NCI-H226 (cell line): Measurements from ENCODE around the gene SURF1.

Experiments
- DNase-seq: peaks from one replicate; pipeline ENCODE4 v3.0.0-alpha.2; 2015

Gene SURF1

GRCh38 chr9:133315997-133316396 lies 40.3 kb downstream of the SURF1 start:
- no peak for DNase-seq

- no peak for DNase-seq
Measured at GRCh38 chr9:133309608-133310007, 46.7 kb downstream of the SURF1 start.

GRCh38 chr9:133307301-133307700 lies 49.0 kb downstream of the SURF1 start:
- no peak for DNase-seq

GRCh38 chr9:133306242-133307204 lies 49.8 kb downstream of the SURF1 start:
- DNase-seq, result no peak

DNA sequence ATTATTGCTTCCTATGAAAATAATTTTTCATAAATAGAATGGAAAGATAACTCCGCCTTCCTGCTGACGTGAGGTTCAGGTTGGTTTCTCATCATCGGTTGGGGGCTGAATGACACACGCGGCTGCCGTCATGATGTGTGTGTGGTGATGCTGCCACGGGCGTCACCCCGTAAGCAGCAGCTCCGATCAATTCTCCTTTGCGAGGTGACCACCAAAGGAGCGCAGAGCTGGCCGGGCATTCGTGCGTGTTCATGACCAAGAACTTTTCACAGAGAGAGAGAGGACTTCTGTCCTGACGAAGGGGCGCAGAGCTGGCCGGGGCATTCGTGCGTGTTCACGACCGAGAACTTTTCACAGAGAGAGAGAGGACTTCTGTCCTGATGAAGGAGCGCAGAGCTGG lies 50.6 kb downstream of the SURF1 start:
- no peak for DNase-seq

GRCh38 chr9:133304477-133305377 lies 51.6 kb downstream of the SURF1 start:
- no peak for DNase-seq

DNA sequence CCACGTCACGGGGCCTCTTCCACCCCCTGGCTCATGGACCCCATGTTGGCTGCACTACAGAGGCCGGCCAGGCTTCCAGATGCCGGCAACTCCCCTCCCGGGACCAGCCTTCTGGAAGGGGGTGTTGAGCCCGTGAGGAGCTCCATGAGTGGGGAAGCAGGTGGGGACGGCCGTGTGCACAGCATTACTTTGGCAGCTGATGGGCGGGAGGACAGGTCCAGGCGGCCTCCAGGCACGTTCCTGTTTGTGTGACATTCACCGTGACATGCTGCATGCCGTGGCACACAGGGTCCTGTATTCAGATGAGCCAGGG lies 52.2 kb downstream of the SURF1 start:
- no peak for DNase-seq

- DNase-seq, result no peak
Measured at GRCh38 chr9:133303266-133304157, 52.8 kb downstream of the SURF1 start.
